ENCODE measurements around the gene CETN2. TPM values are rescaled to one million over a fixed set of nuclear protein-coding genes. Genes with fewer than 3 reads are reported as not detected.

CETN2 gene
- total RNA-seq (10 to 100 TPM; 44.3 to 56.4 (median 48.4) TPM), polyA plus RNA-seq (10 to 100 TPM; 22.7 to 32.4 (median 26.2) TPM)

GRCh38 chrX:152830312-152831305 is at the start of gene CETN2, which contains the start of gene NSDHL:
Gene CETN2 (minus strand): TSS chrX:152830757. CDS start chrX:152830710, 47 bp downstream.
Gene NSDHL (plus strand): TSS chrX:152831063. CDS start chrX:152846325, 15,262 bp downstream.
- Histone ChIP-seq H3K9me3 (no peaks in the 10 kb centered on the region), H3K4me3 (peak within 1 kb of the TSS; percentile 55 to 64 (median 62)), H3K4me1 (peaks cover 0 to 23% (median 13%) of the 10 kb centered on the region in 4 donors), H3K27ac (peak within 1 kb of the TSS; percentile 68 to 78 (median 74)), H3K36me3 (peaks cover 0 to 8% (median 1%) of the 10 kb centered on the region in 4 donors), H3K27me3 (no peaks in the 10 kb centered on the region)
- intact Hi-C loops (cut with DNase I), result no loop called here
- TF ChIP-seq EP300 (IDR thresholded peaks at IDR 0.05), result no peak
- peak; percentile 9 to 63 (median 30) for TF ChIP-seq POLR2AphosphoS5 (IDR thresholded peaks at IDR 0.05)
- DNase-seq, result peak; percentile 98
- 1% methylated on average over 71 of the region's 71 CpGs for WGBS, 2 donors

- Histone ChIP-seq H3K27me3 (no peaks in the 10 kb centered on the region), H3K27ac (no peak overlapping the region), H3K4me1 (no peaks in the 10 kb centered on the region), H3K9me3 (no peaks in the 10 kb centered on the region), H3K36me3 (no peaks in the 10 kb centered on the region), H3K4me3 (no peak overlapping the region)
- WGBS, 2 donors, result 78 to 86% methylated on average over 16 of the region's 16 CpGs
- no peak for DNase-seq
- intact Hi-C loops (cut with DNase I), result no loop called here
- TF ChIP-seq CTCF (IDR thresholded peaks at IDR 0.05), result no peak
- TF ChIP-seq POLR2A (IDR thresholded peaks at IDR 0.05), result no peak
- TF ChIP-seq EP300 (IDR thresholded peaks at IDR 0.05), result no peak
- no peak for TF ChIP-seq POLR2AphosphoS5 (IDR thresholded peaks at IDR 0.05)
Observed at GRCh38 chrX:152878976-152879755, 48.6 kb upstream of the CETN2 start.

- TF ChIP-seq POLR2AphosphoS5 (IDR thresholded peaks at IDR 0.05) (no peak), POLR2A (IDR thresholded peaks at IDR 0.05) (no peak)
- Histone ChIP-seq H3K9me3 (no peaks in the 10 kb centered on the region), H3K36me3 (no peaks in the 10 kb centered on the region), H3K27ac (no peak overlapping the region), H3K4me1 (no peaks in the 10 kb centered on the region), H3K27me3 (no peaks in the 10 kb centered on the region), H3K4me3 (no peak overlapping the region)
- intact Hi-C loops (cut with DNase I), result no loop called here
- WGBS, 2 donors, result 91% methylated on average over 10 of the region's 10 CpGs
- no peak for DNase-seq
Observed at GRCh38 chrX:152876931-152877840, 46.6 kb upstream of the CETN2 start.

- 96% methylated on average over 2 of the region's 2 CpGs for WGBS, 2 donors
- DNase-seq, result no peak
- TF ChIP-seq POLR2A (IDR thresholded peaks at IDR 0.05) (no peak), CTCF (IDR thresholded peaks at IDR 0.05) (no peak), POLR2AphosphoS5 (IDR thresholded peaks at IDR 0.05) (no peak), EP300 (IDR thresholded peaks at IDR 0.05) (no peak)
- Histone ChIP-seq H3K27me3 (no peaks in the 10 kb centered on the region), H3K4me3 (no peak overlapping the region), H3K36me3 (peaks cover 0 to 5% (median 0%) of the 10 kb centered on the region in 4 donors), H3K4me1 (no peaks in the 10 kb centered on the region), H3K9me3 (no peaks in the 10 kb centered on the region), H3K27ac (no peak overlapping the region)
- intact Hi-C loops (cut with DNase I), result no loop called here
Observed at GRCh38 chrX:152873361-152873760, 42.8 kb upstream of the CETN2 start.

GRCh38 chrX:152872522-152872921 is 42.0 kb upstream of the CETN2 start:
- no peak for DNase-seq
- no peaks in the 10 kb centered on the region for H3K9me3 ChIP-seq
- no peak for TF ChIP-seq POLR2AphosphoS5 (IDR thresholded peaks at IDR 0.05)
- TF ChIP-seq EP300 (IDR thresholded peaks at IDR 0.05), result no peak
- no peak for TF ChIP-seq POLR2A (IDR thresholded peaks at IDR 0.05)
- TF ChIP-seq CTCF (IDR thresholded peaks at IDR 0.05), result no peak
- 47 to 83% methylated on average over 1 to 2 of the region's 2 CpGs for WGBS, 2 donors
- H3K4me1 ChIP-seq, result no peaks in the 10 kb centered on the region
- peaks cover 0 to 12% (median 0%) of the 10 kb centered on the region in 4 donors for H3K36me3 ChIP-seq
- no peak overlapping the region for H3K27ac ChIP-seq
- no peaks in the 10 kb centered on the region for H3K27me3 ChIP-seq
- no peak overlapping the region for H3K4me3 ChIP-seq
- intact Hi-C loops (cut with DNase I), result no loop called here

Measured in sigmoid colon (tissue), 7 donors.